Neural crest cell (in vitro differentiated cells): ENCODE results near the gene NHSL1. TPM values are rescaled to one million over a fixed set of nuclear protein-coding genes. Genes with fewer than 3 reads are reported as not detected.

ENCODE experiments used
- DNase-seq: peaks from one replicate; pipeline ENCODE4 v3.0.0; 2021; ENCODE audit warnings: low read depth, mixed read lengths, low spot score
- H3K27ac Mint-ChIP-seq: one replicate; pipeline ENCODE4 v1.8.0; 2021; ENCODE audit warnings: mild to moderate bottlenecking, mixed read lengths; ENCODE audit not compliant: unreplicated experiment
- H3K27me3 Mint-ChIP-seq: 2 replicates; pipeline ENCODE4 v1.8.0; 2021; ENCODE audit warnings: low read depth, mild to moderate bottlenecking, mixed read lengths
- H3K36me3 Mint-ChIP-seq: 2 replicates; pipeline ENCODE4 v1.8.0; 2021; ENCODE audit warnings: low read depth, mild to moderate bottlenecking, mixed read lengths
- H3K4me1 Mint-ChIP-seq: 2 replicates; pipeline ENCODE4 v1.8.0; 2021; ENCODE audit warnings: mixed read lengths
- H3K4me3 Mint-ChIP-seq: one replicate; pipeline ENCODE4 v1.8.0; 2021; ENCODE audit warnings: mild to moderate bottlenecking, mixed read lengths
- H3K9me3 Mint-ChIP-seq: 2 replicates; pipeline ENCODE4 v1.8.0; 2021; ENCODE audit warnings: mixed read lengths
- total RNA-seq: library from RNA; stranded (reverse); gene quantifications from 2 replicates; pipeline ENCODE4 v1.2.1, GENCODE V29; 2021
- TF ChIP-seq, protein P1 (sequence below): fragments of 200-600 bp; sonication (generic); conservative IDR thresholded peaks from 2 replicates; pipeline ENCODE4 v1.5.0; 2021; ENCODE audit warnings: antibody characterized with exemption, mild to moderate bottlenecking

The NHSL1 gene
- total RNA-seq, 1 donor from 2014 or later, result 54.7 TPM

DNA sequence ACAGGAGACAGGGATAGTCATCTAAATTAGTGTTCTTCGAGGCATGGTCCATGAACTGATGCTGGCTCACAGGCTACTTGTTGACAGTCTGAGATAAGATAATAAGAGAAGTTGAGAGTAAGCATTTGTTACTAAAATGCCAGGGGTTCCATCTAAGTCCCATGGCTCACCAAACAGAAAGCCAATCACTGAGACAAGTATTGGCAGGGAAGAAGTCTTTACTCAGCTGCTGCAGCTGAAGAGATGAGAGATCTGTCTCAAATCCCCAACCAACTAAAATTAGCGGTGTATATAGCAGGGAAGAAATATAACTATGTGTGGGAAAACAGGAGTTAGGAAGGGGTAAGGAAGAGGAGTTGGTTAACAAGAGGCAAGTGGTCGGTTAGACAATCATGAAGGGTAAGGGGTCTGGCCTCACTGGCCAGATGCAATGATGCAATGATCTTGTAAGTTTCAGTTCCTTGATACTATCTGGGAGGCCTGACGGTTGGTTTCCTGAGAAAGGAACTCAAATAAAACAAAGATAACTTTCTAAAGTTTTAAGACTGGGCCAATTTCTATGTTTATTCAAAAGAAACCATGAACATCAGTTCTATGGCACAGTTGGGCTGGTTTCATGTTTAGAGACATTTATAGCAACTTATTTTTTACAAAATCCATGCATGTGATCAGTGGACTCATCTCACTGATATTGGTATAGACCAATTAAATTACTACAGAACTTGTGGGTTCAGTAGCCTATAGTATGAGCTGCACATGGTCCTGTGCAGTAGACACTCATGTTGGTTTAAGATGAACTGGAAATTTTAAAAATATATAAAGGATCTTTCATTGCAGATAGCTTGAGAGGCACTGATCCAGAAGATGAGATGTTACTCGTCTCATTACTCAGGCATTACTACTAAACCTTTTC, 105.2 kb downstream of the NHSL1 start:
- Mint-ChIP-seq H3K27me3 (no peaks in the 10 kb centered on the region), H3K9me3 (no peaks in the 10 kb centered on the region), H3K36me3 (no peaks in the 10 kb centered on the region), H3K27ac (no peak overlapping the region), H3K4me1 (no peaks in the 10 kb centered on the region), H3K4me3 (no peak overlapping the region)
- DNase-seq, result no peak
- TF ChIP-seq, protein P1, sequence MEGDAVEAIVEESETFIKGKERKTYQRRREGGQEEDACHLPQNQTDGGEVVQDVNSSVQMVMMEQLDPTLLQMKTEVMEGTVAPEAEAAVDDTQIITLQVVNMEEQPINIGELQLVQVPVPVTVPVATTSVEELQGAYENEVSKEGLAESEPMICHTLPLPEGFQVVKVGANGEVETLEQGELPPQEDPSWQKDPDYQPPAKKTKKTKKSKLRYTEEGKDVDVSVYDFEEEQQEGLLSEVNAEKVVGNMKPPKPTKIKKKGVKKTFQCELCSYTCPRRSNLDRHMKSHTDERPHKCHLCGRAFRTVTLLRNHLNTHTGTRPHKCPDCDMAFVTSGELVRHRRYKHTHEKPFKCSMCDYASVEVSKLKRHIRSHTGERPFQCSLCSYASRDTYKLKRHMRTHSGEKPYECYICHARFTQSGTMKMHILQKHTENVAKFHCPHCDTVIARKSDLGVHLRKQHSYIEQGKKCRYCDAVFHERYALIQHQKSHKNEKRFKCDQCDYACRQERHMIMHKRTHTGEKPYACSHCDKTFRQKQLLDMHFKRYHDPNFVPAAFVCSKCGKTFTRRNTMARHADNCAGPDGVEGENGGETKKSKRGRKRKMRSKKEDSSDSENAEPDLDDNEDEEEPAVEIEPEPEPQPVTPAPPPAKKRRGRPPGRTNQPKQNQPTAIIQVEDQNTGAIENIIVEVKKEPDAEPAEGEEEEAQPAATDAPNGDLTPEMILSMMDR, result no peak

DNA sequence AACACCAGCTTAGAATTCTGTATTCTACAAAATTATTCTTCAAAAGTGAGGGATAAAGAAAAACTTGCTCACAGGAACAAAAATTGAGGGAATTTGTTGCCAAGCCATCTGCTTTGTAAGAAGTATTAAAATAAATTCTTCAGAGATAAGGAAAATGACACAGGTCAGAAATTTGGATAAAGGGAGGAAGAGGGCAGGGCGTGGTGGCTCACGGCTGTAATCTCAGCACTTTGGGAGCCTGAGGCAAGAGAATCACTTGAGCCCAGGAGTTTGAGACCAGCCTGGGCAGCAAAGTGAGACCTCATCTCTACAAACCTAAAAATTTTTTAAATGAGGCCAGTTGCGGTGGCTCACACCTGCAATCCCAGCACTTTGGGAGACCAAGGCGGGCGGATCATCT, 109.7 kb downstream of the NHSL1 start:
- H3K4me3 Mint-ChIP-seq, result no peak overlapping the region
- no peak for DNase-seq
- TF ChIP-seq, protein P1, result no peak
- H3K36me3 Mint-ChIP-seq, result no peaks in the 10 kb centered on the region
- no peak overlapping the region for H3K27ac Mint-ChIP-seq
- H3K4me1 Mint-ChIP-seq, result no peaks in the 10 kb centered on the region
- H3K9me3 Mint-ChIP-seq, result no peaks in the 10 kb centered on the region
- no peaks in the 10 kb centered on the region for H3K27me3 Mint-ChIP-seq

DNA sequence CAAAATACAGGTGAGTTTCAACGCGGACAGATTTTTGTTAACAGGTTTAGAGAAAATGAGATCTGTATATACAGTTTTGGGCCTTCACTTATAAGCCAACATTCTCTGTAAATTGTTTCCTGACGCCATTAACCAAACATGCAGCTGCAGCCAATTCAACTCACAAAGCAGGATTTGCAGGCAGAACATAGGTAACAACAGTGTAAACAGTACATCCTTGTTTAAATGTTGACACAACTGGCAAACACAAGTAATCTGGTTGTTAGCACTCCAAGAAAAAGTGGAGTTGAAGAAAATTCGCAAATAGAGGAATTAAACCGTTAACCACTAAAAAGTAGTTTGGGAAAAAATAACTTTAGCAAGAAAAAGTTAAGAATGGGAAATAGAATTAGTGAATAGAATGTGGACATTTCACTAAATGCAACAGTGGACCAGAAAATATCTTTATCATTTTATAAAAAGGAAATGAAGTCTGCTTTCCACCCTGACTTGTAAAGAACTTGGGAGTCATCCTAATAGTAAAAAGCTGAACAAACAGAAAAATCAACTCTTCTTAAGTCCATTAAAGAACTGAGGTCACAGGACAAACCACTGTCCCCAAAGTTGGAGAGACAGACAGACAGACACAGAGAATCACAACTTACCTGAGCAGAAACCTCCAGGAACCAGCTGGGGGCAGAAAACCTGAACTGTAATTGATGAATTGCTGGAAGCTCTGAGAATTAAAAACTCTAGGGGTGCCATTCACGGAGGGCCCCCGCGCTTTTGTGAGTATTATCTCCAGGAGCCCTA, 111.5 kb downstream of the NHSL1 start:
- TF ChIP-seq, protein P1, result no peak
- no peaks in the 10 kb centered on the region for H3K36me3 Mint-ChIP-seq
- no peaks in the 10 kb centered on the region for H3K4me1 Mint-ChIP-seq
- no peak overlapping the region for H3K27ac Mint-ChIP-seq
- H3K4me3 Mint-ChIP-seq, result no peak overlapping the region
- no peaks in the 10 kb centered on the region for H3K27me3 Mint-ChIP-seq
- no peak for DNase-seq
- no peaks in the 10 kb centered on the region for H3K9me3 Mint-ChIP-seq

DNA sequence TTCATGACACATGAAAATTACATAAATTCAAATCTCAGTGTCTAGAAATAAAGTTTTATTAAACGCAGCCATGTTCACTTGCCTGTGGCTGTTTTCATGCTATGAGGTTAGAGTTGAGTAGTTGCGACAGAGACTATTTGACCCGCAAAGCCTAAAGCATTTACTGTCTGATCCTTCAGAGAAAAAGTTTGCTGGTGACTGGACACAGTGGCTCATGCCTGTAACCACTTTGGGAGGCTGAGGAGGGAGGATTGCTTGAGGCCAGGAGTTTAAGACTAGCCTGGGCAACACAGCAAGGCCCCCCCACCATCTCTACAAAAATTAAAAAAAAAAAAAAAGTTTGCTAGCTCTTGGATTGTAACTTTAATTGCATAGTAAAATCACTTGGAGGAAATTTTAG, 112.4 kb downstream of the NHSL1 start:
- no peak overlapping the region for H3K4me3 Mint-ChIP-seq
- TF ChIP-seq, protein P1, result no peak
- DNase-seq, result no peak
- H3K27me3 Mint-ChIP-seq, result no peaks in the 10 kb centered on the region
- no peak overlapping the region for H3K27ac Mint-ChIP-seq
- no peaks in the 10 kb centered on the region for H3K36me3 Mint-ChIP-seq
- no peaks in the 10 kb centered on the region for H3K9me3 Mint-ChIP-seq
- no peaks in the 10 kb centered on the region for H3K4me1 Mint-ChIP-seq

DNA sequence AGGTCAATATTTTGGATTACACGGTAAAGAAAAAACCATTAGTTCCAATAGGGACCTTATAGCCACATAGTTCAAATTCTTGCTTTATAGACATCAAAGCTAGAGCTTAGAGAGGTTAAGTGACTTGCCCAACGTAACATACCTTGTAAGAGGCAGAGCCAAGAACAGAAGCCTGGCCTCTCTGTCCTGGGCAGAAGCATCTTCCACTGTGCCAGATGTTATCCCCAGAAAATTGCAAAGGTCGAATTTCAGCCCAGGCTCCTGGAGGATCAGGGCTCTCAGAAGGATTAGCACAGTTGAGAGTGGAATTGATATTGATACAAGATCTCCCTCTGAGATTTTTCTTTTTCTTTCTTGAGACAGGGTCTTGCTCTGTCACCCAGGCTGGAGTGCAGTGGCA, 115.5 kb downstream of the NHSL1 start:
- TF ChIP-seq, protein P1, result no peak
- no peaks in the 10 kb centered on the region for H3K27me3 Mint-ChIP-seq
- no peaks in the 10 kb centered on the region for H3K4me1 Mint-ChIP-seq
- DNase-seq, result no peak
- H3K4me3 Mint-ChIP-seq, result no peak overlapping the region
- no peaks in the 10 kb centered on the region for H3K36me3 Mint-ChIP-seq
- H3K27ac Mint-ChIP-seq, result no peak overlapping the region
- H3K9me3 Mint-ChIP-seq, result no peaks in the 10 kb centered on the region
